CD1c-positive myeloid dendritic cell (primary cell): Measurements from ENCODE around the gene TECPR1.

Source experiments
- DNase-seq: peaks from one replicate; pipeline ENCODE4 v3.0.0-alpha.2; 2016; ENCODE audit errors: extremely low spot score

TECPR1 gene

DNA sequence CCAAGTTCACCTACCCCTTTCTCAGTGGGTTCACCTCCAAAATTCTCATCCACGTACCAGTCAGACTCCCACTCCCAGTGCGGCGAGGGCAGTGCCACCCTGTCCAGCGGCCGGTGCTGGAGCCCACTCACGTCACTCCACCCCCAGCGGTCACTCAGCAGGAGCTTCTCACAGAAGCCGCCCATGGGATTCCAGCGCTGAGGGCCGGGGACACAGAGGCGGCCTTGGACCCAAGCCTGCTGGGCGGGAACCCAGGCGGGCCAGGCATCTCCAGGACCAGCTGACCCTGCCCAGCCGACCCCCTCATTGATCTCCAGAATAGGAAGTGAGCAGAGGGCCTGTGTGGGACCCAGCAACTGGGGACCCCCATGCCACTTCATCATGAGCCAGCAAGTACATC, 7.2 kb downstream of the TECPR1 start:
- no peak for DNase-seq

DNA sequence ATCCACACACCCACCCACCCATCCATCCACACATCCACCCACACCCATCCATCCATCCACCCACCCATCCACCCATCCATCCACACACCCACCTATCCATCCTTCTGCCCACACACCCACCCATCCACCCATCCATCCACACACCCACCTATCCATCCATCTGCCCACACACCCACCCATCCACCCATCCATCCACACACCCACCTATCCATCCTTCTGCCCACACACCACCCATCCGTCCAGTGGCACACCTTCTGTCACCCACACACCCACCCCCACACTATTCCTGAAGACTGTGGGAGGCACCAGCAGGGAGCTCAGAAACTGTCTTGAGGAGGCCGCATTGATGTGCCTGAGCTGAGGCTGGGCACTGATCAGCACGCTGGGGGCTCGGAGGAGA, 9.1 kb downstream of the TECPR1 start:
- no peak for DNase-seq

DNA sequence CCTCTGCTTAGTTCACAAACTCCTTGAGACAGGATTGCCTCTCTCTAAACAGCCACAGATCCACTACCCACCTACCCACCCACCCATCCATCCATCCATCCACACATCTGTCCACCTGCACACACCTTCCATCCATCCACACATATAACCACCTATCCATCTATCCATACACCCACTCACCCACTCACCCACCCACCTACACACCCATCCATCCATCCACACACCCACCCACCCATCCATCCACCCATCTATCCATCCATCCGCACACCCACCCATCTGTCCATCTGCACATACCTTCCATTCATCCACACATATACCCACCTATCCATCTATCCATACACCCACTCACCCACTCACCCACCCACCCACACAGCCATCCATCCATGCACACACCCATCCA, 9.7 kb downstream of the TECPR1 start:
- DNase-seq, result no peak

DNA sequence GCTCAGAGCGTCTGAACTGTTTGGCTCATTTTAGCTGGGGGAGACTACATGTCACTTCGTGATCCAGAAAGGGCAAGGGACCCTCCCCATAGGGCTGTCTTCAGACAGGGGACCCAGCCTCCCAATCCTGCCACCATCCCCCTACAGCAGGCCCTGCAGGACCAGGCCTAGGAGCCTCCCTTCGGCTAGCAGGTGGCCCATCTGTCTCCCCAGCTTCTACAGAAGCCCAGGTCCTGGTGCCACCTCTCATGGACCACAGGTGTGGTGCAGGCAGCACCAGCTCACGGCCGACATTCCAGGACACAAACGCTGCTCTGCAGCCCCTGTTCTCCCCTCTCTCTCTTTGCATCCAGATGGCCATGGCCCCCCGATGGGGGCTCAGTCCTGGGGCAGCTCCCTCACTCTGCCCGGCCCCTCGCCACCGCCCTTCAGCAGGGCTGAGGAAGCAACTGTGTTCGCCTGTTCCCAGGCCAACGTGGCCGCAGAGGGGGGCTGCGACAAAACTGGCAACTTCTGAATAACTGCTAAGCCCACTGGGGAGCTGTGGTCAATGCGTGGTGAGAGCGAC, 10.3 kb downstream of the TECPR1 start:
- DNase-seq, result no peak

DNA sequence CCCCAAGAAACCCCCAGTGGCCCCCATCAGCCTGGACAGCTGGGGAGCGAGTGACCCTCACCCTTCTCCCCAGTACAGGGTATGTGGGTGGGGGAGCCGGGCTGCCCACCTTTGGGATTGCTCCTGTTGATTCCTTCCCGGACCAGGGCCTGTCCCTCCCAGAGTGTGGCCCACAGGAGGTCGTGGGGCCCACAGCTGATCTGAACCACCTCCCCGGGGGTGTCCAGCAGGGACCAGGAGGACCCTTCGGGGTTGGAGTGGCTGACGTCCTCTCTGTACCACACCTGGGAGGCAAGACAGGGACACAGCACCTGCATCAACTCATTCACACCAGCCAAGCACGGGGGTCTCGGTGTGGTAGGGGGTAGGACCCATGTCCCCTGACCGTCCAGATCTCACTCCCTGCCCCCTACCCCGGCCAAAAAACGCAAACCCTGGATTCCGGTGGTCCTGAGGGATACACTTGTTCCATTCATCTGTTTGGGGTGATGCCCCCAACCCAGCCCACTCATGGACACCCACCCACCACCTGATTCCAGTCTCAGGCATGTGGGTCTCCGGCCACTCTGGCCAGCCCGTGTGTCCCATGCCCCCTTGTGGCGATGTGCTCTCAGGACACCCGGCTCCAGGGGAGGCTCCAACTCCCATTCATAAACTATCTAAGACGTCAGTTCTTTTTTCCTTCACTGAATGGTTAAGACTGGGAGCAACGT, 10.9 kb downstream of the TECPR1 start:
- DNase-seq, result peak; percentile 20

DNA sequence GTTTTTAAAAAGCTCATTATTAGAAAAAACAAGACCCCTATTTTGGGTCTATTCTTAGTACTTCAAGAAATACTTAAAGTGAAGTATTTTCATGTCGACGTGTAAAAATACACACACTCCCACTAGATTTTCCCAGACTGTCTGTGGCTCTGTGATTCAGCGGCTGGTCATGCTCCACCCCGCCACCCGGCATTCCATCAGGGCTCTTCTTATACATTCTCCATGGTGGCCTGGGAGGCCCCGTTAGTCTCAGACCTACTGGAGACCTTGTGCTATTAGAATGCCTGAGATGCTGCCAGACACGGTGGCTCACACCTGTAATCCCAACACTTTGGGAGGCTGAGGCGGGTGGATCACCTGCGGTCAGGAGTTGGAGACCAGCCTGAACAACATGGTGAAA, 13.1 kb downstream of the TECPR1 start:
- DNase-seq, result no peak

DNA sequence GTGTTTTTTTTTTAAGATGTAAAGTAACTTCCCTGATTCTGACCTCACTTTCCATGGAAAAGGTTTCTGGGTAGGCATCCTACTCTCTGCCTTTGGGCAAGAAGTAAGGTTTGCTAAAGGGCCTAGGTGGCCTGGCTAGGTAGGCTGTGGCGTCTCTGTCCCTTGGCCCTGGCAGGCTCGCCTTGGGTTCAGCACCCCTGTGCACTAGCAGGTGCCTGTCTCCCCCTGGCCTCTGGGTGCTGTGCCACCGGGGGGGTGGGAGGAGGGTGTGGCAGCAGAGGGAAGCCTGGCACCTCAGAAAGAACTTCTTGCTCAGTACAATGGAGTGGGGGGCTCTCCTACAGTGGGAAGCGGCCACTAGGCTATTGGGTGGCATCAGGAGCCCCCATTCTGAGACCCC, 14.0 kb downstream of the TECPR1 start:
- no peak for DNase-seq

DNA sequence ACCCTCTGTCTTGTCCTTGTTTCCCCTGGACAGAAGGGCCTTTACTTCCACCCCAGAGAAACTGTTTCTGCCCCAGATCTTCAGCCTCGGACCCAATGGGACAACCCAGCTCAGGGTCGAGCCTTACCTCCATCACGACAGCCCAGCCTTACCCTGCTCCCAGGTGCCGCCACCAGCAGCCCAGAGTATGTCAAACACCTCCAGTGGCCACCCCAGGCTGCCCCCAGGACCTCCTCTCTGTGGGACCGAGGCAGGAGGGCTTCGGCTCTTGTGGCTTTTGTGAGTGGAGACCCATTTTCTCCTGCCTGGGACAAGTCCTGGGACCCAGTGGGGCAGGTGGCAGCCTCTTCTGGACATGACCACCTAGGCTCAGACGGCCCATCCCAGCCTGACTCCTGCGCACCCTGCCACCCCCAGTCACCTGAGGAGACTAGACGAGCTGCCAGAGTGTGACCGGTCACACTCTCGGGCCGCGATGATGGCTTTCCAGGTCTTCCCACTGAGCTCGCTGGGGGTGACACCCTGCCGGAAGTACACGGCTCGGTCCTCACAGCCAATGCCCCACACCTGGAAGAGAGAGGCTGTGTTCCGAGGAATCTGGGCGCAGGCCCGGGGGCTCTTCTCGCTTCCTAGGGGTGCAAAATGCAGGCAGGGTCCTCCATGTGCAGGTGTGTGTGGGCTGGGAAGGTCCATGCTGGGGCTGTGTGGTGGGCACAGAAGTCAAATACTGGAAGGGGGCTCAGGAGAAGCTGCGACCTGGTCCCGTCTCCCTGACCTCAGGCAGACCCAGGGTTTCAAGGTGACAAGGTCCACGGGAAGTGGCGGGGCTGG, 15.5 kb downstream of the TECPR1 start:
- no peak for DNase-seq

DNA sequence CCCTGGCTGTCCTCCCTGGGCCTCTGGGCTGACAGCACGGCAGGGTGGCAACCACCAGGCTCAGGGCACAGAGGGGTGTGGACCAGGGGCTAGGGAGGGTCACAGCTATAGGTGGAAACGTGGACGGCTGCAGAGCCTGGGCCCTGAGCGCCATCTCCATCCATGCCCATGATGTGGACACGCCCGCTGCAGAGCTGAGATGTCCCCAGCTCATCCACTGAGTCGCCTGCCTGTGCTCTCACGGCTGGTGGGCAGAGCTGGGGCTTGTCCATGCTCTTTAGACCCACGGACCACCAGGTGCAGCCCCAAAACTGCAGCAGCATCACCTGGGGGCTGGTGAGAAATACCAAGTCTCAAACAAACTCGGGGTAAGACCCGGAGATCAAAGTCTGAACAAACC, 16.1 kb downstream of the TECPR1 start:
- no peak for DNase-seq

DNA sequence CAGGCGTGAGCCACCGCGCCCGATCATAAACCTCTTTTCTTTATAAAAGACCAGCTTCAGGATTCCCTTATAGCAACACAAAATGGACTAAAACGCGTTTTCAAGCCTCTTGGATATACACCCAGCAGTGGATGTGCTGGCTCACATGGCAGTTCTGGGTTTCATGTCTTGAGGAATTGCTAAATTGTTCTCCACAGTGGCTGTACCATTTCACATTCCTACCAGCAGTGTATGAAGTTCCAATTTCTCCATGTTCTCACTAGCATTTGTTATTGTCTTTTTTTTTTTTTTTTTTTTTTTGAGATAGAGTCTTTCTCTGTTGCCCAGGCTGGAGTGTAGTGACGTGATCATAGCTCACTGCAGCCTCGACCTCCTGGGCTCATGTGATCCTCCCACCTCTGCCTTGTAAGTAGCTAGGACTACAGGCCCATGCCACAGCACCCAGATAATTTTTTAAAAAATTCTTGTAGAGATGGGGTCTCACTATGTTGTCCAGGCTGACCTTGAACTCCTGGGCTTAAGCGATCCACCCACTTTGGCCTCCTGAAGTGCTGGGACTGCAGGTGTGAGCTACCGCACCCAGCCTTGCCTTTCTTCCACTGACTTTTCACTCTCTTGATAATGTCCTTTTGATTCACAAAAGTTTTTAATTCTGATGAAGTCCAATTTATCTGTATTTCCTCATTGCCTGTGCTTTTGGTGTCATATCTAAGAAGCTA, 17.4 kb downstream of the TECPR1 start:
- no peak for DNase-seq

DNA sequence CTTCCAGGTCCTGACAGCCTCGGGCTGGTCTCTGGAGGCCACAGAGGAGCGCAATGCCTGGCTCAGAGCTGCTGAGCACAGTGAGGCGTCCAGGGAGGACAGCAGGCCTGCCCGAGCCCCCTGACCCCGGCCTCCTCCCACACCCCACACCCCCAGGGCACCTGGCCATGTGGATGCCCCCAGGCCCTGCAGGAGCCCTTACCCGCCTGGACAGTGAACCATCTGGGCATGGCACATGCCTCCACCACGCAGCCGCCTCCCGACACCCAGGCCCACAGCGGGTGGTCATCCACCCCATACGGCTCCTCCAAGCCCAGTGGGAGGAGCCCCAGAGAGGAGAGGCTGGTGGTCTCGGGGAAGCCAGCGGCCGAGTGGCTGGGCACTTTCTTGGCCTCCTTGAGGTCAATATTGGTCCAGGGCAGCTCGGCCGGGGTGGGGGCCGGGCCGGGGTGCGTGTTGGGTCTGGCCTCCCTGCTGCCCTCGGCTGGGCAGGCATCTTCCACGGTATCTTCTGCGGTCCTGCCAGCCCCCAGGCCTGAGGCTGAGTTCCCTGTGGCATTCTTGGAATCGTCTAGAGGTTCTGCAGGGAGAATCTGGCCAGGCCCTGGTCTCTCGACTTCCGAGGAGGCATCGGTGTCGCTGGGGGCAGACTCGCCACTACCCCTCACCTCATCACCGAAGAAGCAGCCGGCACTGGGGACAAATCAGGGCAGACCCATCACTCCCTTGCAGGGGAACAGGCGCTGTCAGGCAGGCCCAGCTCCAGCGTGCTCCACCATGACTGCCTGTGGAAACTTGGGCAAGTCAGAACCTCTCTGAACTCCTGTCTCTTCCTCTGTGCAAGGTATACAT, 18.6 kb downstream of the TECPR1 start:
- no peak for DNase-seq

DNA sequence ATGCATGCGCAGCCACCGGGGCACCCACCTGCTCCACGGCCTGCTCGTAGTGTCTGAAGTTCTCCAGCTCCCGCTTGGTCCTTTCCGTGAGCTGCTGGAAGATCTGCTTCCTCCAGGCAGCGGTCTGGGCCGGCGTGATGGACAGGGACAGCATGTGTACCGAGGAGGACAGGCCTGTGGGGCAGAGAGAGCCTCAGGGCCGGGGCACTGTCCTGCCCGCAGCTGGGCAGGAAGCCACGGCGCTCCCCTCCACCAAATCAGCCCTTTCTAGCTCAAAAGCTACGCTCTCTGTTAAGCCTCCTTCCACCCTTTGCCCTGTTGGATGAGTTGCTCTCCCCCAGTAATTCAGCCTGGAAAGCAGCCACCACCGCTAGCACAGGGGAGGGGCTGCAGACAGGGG, 19.2 kb downstream of the TECPR1 start:
- no peak for DNase-seq

DNA sequence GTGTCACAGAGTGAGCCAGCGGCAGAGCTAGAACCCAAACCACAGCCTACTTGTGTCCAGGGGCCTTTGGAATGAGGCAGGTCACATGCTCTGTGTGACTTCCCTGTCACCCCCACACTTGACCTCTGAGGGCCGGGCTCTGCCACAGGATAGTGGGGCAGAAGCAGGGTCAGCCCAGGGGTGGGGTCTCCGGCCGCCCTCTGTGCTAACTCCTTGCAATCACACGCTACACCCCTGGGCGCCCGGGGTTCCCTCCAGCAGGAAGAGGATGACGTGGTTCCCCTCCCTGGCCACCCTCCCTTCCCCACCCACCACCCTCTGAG, 19.8 kb downstream of the TECPR1 start:
- no peak for DNase-seq

DNA sequence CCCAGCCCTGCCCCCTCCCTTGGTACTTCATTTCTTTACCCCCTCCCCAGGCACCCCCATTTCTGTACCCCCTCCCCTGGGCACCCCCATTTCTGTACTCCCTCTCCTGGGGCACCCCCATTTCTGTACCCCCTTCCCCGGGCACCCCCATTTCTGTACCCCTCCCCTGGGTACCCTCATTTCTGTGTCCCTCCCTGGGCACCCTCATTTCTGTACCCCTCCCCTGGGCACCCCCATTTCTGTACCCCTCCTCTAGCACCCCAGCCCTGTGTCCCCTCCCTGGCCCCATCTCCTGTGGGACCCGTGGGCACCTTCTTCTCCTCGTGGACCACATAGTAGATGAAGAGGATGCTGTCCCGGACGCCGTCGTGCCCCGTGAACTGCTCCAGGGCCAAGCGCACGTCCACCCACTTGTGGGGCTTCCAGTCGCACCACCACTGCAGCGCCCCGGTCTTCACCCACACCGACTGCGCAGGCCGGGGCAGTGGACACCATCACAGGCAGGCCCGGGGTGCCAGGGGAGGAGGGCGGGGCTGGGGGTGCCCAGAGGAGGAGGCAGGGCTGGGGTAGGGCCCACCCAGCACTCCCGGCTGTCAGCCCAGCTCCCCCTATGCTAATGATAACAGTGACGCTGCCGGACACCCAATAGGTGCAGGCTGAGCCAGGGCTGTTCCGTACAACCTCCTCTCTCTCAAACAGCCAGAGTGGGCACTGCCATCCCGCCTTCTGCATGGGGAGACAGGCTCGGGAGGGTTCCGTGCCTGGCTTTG, 20.4 kb downstream of the TECPR1 start:
- no peak for DNase-seq

DNA sequence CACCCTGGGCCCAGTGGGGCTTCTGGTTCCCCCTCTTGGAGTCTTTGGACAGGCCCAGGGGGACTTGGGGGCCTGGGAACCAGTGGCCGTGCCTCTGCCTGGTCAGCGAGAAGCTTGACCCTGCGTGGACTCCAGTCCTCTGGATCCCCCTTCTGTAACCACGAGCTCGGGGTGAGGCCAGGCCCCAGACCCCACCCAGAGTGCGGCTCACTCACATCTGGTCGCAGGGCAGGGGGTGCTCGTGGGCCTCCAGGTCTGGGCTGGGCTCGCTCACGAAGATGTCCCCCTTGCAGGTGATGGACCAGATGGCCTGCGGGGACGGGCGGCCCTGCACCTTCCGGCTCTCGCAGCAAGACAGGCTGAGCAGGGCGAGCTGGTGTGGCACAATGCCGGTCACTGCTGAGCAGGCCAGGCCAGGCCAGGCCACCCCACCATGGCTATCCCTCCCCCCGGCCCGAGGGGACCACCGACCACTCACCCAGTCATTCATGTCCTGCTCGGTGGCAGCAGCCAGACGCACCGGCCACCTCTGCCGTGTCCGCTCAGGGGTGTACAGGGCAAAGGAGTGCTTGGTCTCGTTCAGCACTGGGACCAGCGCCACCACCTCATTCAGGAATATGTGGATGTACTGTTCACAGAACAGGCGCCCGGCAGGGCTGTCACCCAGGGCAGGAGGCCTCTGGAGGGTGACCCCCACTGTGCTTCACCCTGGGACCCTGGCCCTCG, 21.1 kb downstream of the TECPR1 start:
- no peak for DNase-seq

DNA sequence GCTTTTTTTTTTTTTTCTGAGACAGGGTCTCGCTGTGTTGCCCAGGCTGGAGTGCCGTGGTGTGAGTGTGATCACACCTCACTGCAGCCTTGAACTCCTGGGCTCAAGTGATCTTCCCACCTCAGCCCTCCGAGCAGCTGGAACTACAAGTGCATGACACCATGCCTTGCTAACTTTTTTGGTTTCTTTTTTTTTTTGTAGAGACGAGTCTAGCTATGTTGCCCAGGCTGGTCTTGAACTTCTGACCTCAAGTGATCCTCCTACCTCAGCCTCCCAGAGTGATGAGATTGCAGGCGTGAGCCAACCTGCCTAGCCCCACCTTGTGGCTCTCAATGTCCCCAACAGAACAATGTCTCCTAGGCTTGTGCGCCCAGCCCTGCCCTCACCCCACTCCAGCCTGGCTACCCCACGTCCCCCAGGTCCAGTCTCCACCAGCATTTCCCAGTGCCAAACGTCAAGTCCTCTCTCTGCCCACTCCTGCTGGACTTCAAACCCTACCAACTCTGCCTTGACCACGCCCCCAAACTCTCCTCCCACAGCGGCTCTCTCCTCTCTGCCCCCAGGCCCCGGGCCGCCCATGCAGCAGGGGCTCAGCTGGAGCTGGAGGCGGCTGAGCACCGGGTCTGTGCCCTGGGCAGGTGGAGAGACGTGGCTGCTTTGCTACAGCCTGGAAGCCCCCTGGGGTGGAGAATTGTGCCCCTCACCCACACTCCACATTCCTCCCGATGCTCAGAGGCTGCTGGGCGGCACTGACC, 21.9 kb downstream of the TECPR1 start:
- DNase-seq, result no peak

DNA sequence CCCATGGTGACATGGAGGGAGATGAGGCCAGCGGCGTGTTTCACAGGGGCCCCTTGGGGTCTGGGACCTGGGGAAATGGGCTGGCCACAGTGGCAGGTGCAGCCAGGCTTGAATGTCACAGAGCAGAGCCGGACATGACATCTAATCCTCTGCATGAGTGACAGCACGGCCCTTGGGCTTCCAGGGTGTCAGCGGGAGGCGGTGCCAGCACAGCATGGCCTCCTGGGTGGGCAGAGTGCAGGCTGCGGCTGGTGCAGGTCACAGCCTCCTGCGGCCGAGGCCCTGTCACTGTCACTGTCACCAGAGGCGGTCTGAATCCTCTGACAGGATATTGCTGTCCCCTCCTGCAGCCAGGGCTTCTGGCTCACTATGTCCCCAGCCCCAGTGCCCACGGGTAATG, 22.6 kb downstream of the TECPR1 start:
- DNase-seq, result no peak

DNA sequence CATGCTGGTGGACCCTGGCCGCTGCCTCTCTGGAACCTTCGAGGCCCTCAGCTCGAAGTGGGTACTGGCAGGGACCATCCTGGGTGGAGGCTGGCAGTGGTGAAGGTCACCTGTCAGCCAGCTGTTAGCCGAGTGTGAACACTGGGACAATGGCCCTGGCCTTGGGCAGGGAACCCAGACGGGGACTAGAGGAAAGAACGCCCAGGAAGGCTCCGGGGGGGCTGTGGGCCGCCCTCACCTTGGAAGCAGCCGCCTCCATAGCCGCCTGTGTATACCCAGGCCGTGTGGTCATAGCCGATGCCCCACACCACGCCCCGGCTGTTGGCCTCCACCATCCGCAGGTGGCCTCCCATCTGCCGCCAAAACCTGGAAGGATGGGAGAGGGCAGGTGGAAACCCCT, 23.2 kb downstream of the TECPR1 start:
- DNase-seq, result no peak

DNA sequence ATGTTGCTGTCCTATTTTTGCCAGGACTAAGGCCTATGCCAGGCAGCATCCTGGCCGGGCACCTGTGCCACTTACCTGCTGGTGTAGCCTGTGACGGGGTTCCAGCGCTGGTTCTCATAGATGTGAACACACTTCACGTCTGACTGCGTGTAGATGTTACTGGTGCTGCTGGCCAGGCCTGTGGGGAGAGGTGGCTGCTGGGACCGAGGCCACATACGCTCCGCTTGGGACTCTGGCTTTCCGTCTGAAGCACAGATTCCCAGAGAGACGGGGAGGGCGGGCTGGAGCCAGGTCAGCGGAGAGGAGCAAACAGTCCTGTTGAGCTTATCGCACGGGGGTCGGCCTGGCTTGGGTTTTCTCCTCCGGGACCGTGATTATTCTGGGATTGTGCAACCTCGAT, 24.1 kb downstream of the TECPR1 start:
- no peak for DNase-seq
